K562 (cell line): ENCODE results near the gene TMEM217. TPM values are rescaled to one million over a fixed set of nuclear protein-coding genes. Genes with fewer than 3 reads are reported as not detected.

Source experiments
- ARID1B ChIP-seq: fragments of 450-650 bp; IDR thresholded peaks from 2 replicates; pipeline ENCODE4 v1.6.1; 2016; ENCODE audit warnings: antibody characterized with exemption, mild to moderate bottlenecking, inconsistent platforms
- ASH1L ChIP-seq: fragments of 450-650 bp; IDR thresholded peaks from 2 replicates; pipeline ENCODE4 v1.6.1; 2018; ENCODE audit warnings: borderline replicate concordance, mild to moderate bottlenecking, low read depth; ENCODE audit not compliant: partially characterized antibody
- BHLHE40 ChIP-seq: IDR thresholded peaks from 2 replicates; pipeline ENCODE4 v1.6.1; 2011; ENCODE audit warnings: low read length, improper control_type of control experiment
- CBFA2T2 ChIP-seq: fragments of 450-650 bp; conservative IDR thresholded peaks from 2 replicates; pipeline ENCODE4 v1.6.1; 2017; ENCODE audit warnings: mild to moderate bottlenecking
- CEBPG ChIP-seq, 3 experiments: fragments of 200-800 bp in 1 of 3; sonication (Bioruptor generic) in 1 of 3; sonication (generic) in 1 of 3; formaldehyde crosslinking in 1 of 3; IDR thresholded peaks in 2 of 3; conservative IDR thresholded peaks in 1 of 3; 2 replicates each; pipeline versions ENCODE4 v1.6.1 to v1.8.0; 2016 to 2022; ENCODE audit warnings: missing compliant biosample characterization in 2 of 3, missing genetic modification characterization in 2 of 3, mild to moderate bottlenecking in 1 of 3, missing genetic modification reagents in 1 of 3
- E2F3 ChIP-seq: fragments of 250-450 bp; sonication (Bioruptor Pico); IDR thresholded peaks from 2 replicates; pipeline ENCODE4 v1.4.0; 2020; ENCODE audit warnings: mild to moderate bottlenecking
- EGR1 ChIP-seq: fragments of 450-650 bp; conservative IDR thresholded peaks from 2 replicates; pipeline ENCODE4 v1.6.1; 2017; ENCODE audit warnings: mild to moderate bottlenecking
- EP300 ChIP-seq: IDR thresholded peaks from 2 replicates; pipeline ENCODE4 v1.6.1; 2012; ENCODE audit warnings: low read length, improper control_type of control experiment
- FIP1L1 ChIP-seq: fragments of 200-400 bp; formaldehyde crosslinking; IDR thresholded peaks from 2 replicates; pipeline ENCODE4 v1.6.1; 2018; ENCODE audit warnings: mild to moderate bottlenecking, low read depth, low read length; ENCODE audit not compliant: poor library complexity, severe bottlenecking
- HDAC2 ChIP-seq: fragments of 450-650 bp; IDR thresholded peaks from 2 replicates; pipeline ENCODE4 v1.6.1; 2016; ENCODE audit warnings: mild to moderate bottlenecking
- MAFG ChIP-seq: fragments of 450-650 bp; conservative IDR thresholded peaks from 2 replicates; pipeline ENCODE4 v1.6.1; 2016; ENCODE audit warnings: missing genetic modification characterization, missing compliant biosample characterization
- MCM7 ChIP-seq, 2 experiments: fragments of 450-650 bp; IDR thresholded peaks; 2 replicates each; pipeline ENCODE4 v1.6.1; 2016 to 2018
- NCOR1 ChIP-seq: fragments of 450-650 bp; IDR thresholded peaks from 2 replicates; pipeline ENCODE4 v1.6.1; 2016; ENCODE audit warnings: mild to moderate bottlenecking, moderate library complexity
- NEUROD1 ChIP-seq: fragments of 150-350 bp; IDR thresholded peaks from 2 replicates; pipeline ENCODE4 v1.6.1; 2014; ENCODE audit warnings: borderline replicate concordance, low read length, low read depth; ENCODE audit not compliant: partially characterized antibody
- RBM14 ChIP-seq: fragments of 200-400 bp; formaldehyde crosslinking; IDR thresholded peaks from 2 replicates; pipeline ENCODE4 v1.6.1; 2018; ENCODE audit warnings: low read depth, mild to moderate bottlenecking, low read length, moderate library complexity, borderline replicate concordance; ENCODE audit not compliant: insufficient read depth
- SMAD1 ChIP-seq: fragments of 150-350 bp; IDR thresholded peaks from 2 replicates; pipeline ENCODE4 v1.6.1; 2014; ENCODE audit warnings: low read length, low read depth; ENCODE audit not compliant: partially characterized antibody
- XRCC4 ChIP-seq: IDR thresholded peaks from one replicate; pipeline ENCODE4 v1.6.1; 2011; ENCODE audit not compliant: insufficient read depth, insufficient read length; ENCODE audit errors: extremely low read depth
- ZBTB1 ChIP-seq: sonication (generic); formaldehyde crosslinking; IDR thresholded peaks from 2 replicates; pipeline ENCODE4 v1.8.1; 2023; ENCODE audit warnings: missing genetic modification reagents, low read depth, mild to moderate bottlenecking, borderline replicate concordance
- ZNF696 ChIP-seq: fragments of 250-450 bp; sonication (Bioruptor Pico); conservative IDR thresholded peaks from 2 replicates; pipeline ENCODE4 v1.4.0; 2020; ENCODE audit warnings: mild to moderate bottlenecking, moderate library complexity
- polyA plus RNA-seq, 8 experiments: library from polyadenylated mRNA; depleted of rRNA in 4 of 8; stranded (reverse) in 5 of 8; unstranded in 3 of 8; fragments of >200 nt; fragmentation: Nextera tagmentation in 2 of 8; fragmentation: Illumina TruSeq in 1 of 8; extraction: Ambion mirVana in 2 of 8; extraction: Trizol in 1 of 8; gene quantifications; 2 replicates each; pipeline versions ENCODE4 v1.2.1 to v1.2.3, GENCODE V29; 2011 to 2014; ENCODE audit warnings: inconsistent platforms in 1 of 8, missing spikeins in 1 of 8
- total RNA-seq, 7 experiments: library from RNA; depleted of rRNA in 6 of 7; stranded (reverse); fragments of >200 nt in 6 of 7; fragmentation: Illumina TruSeq in 2 of 7; extraction: Trizol in 2 of 7; gene quantifications; 2 replicates each; pipeline versions ENCODE4 v1.2.1 to v1.2.3, GENCODE V29; 2011 to 2021; ENCODE audit warnings: low replicate concordance in 1 of 7
- TF ChIP-seq, protein P1 (sequence below): sonication (generic); formaldehyde crosslinking; IDR thresholded peaks from 2 replicates; pipeline ENCODE4 v1.8.1; 2023; ENCODE audit warnings: mild to moderate bottlenecking, missing genetic modification reagents
- TF ChIP-seq, protein P2 (sequence below): fragments of 250-450 bp; sonication (Bioruptor Pico); IDR thresholded peaks from 2 replicates; pipeline ENCODE4 v1.5.0; 2021
- TF ChIP-seq, protein P3 (sequence below): fragments of 450-650 bp; IDR thresholded peaks from 2 replicates; pipeline ENCODE4 v1.7.0; 2016; ENCODE audit warnings: borderline replicate concordance
- TF ChIP-seq, protein P4 (sequence below): fragments of 250-450 bp; sonication (Bioruptor Pico); IDR thresholded peaks from 2 replicates; pipeline ENCODE4 v1.8.0; 2022; ENCODE audit warnings: moderate library complexity, mild to moderate bottlenecking, inconsistent platforms

Gene TMEM217
- total and polyA plus RNA-seq, 9 of the 15 experiments (the other 6 are each of a cell fraction or from before 2014, with no cell fraction given), result 1.3 to 8.0 (median 1.9) TPM

DNA sequence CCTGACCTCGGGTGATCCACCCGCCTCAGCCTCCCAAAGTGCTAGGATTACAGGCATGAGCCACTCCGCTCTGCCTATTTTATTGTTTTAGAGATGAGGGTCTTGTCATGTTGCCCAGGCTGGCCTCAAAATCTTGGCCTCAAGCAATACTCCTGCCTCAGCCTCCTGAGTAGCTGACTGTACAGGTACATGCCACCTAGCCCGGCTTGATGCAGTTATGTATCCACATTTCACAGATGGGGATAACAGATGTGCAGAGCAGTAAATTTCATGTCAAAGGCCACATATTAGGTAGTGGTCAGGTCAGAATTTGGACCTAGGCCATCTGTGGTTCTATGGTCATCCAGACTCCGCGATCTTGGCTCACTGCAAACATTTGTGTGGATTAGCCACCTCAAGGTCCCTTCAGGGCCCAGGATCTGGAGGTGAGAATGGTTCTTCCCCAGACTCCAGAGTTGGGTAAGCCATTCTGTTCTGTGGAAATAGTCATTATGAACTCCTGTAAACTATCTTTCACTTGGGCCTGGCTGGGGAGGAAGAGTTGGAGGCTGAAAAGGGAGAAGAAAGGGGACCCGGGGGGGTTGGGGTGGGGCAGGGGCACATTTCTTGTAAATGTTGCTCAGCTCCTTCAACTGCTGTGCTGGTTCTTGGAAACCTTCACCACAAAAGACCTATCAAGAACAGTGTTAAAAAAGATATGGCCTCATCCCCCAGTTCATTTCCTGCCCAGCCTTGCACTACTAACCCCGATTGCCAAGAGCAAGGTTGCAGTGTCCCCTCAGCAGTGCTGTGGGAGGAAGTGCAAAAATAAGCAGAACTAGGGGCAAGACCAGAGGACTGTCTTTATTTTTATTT is 75.0 kb downstream of the TMEM217 start (continued):
- TF ChIP-seq, protein P1, sequence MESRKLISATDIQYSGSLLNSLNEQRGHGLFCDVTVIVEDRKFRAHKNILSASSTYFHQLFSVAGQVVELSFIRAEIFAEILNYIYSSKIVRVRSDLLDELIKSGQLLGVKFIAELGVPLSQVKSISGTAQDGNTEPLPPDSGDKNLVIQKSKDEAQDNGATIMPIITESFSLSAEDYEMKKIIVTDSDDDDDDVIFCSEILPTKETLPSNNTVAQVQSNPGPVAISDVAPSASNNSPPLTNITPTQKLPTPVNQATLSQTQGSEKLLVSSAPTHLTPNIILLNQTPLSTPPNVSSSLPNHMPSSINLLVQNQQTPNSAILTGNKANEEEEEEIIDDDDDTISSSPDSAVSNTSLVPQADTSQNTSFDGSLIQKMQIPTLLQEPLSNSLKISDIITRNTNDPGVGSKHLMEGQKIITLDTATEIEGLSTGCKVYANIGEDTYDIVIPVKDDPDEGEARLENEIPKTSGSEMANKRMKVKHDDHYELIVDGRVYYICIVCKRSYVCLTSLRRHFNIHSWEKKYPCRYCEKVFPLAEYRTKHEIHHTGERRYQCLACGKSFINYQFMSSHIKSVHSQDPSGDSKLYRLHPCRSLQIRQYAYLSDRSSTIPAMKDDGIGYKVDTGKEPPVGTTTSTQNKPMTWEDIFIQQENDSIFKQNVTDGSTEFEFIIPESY, result peak; percentile 62; the same call in 1 of the 2 replicates
- no peak for TF ChIP-seq ASH1L
- peak; percentile 98 for TF ChIP-seq ARID1B
- TF ChIP-seq, protein P2, sequence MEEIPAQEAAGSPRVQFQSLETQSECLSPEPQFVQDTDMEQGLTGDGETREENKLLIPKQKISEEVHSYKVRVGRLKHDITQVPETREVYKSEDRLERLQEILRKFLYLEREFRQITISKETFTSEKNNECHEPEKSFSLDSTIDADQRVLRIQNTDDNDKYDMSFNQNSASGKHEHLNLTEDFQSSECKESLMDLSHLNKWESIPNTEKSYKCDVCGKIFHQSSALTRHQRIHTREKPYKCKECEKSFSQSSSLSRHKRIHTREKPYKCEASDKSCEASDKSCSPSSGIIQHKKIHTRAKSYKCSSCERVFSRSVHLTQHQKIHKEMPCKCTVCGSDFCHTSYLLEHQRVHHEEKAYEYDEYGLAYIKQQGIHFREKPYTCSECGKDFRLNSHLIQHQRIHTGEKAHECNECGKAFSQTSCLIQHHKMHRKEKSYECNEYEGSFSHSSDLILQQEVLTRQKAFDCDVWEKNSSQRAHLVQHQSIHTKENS (CRISPR knock-in tag), result no peak
- TF ChIP-seq CBFA2T2, result peak; percentile 83
- no peak; the same call in 1 of the 2 replicates for TF ChIP-seq HDAC2
- TF ChIP-seq CEBPG (CRISPR knock-in tag; IDR thresholded peaks at IDR 0.05), result no peak
- TF ChIP-seq CEBPG (tag; conservative IDR thresholded peaks at IDR 0.05 in 1 of 2, IDR thresholded peaks at IDR 0.05 in 1 of 2), result peak; percentile 68 to 69; a peak in 3 of 4 replicates
- TF ChIP-seq NEUROD1, result peak; percentile 96
- TF ChIP-seq FIP1L1, result no peak
- no peak for TF ChIP-seq MCM7 (IDR thresholded peaks at IDR 0.05)
- peak; percentile 87 for TF ChIP-seq SMAD1
- peak; percentile 65 for TF ChIP-seq EGR1
- TF ChIP-seq BHLHE40, result peak; percentile 60; the same call in 1 of the 2 replicates
- TF ChIP-seq RBM14, result no peak
- no peak for TF ChIP-seq XRCC4
- TF ChIP-seq ZNF696 (CRISPR knock-in tag), result no peak
- TF ChIP-seq, protein P3, sequence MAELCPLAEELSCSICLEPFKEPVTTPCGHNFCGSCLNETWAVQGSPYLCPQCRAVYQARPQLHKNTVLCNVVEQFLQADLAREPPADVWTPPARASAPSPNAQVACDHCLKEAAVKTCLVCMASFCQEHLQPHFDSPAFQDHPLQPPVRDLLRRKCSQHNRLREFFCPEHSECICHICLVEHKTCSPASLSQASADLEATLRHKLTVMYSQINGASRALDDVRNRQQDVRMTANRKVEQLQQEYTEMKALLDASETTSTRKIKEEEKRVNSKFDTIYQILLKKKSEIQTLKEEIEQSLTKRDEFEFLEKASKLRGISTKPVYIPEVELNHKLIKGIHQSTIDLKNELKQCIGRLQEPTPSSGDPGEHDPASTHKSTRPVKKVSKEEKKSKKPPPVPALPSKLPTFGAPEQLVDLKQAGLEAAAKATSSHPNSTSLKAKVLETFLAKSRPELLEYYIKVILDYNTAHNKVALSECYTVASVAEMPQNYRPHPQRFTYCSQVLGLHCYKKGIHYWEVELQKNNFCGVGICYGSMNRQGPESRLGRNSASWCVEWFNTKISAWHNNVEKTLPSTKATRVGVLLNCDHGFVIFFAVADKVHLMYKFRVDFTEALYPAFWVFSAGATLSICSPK, result no peak
- peak; percentile 95 for TF ChIP-seq NCOR1
- no peak for TF ChIP-seq MAFG (tag)
- TF ChIP-seq ZBTB1, result no peak
- TF ChIP-seq E2F3 (CRISPR knock-in tag), result no peak
- TF ChIP-seq, protein P4, sequence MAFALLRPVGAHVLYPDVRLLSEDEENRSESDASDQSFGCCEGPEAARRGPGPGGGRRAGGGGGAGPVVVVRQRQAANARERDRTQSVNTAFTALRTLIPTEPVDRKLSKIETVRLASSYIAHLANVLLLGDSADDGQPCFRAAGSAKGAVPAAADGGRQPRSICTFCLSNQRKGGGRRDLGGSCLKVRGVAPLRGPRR (CRISPR knock-in tag), result no peak; the same call in 1 of the 2 replicates
- peak; percentile 100 for TF ChIP-seq EP300
